T-helper 1 cell (primary cell): ENCODE data around the gene CADPS.

Source experiments
- DNase-seq, 5 donors: peaks; one replicate each; pipeline ENCODE4 v3.0.0-alpha.2; 2012 to 2020

Gene CADPS

DNA sequence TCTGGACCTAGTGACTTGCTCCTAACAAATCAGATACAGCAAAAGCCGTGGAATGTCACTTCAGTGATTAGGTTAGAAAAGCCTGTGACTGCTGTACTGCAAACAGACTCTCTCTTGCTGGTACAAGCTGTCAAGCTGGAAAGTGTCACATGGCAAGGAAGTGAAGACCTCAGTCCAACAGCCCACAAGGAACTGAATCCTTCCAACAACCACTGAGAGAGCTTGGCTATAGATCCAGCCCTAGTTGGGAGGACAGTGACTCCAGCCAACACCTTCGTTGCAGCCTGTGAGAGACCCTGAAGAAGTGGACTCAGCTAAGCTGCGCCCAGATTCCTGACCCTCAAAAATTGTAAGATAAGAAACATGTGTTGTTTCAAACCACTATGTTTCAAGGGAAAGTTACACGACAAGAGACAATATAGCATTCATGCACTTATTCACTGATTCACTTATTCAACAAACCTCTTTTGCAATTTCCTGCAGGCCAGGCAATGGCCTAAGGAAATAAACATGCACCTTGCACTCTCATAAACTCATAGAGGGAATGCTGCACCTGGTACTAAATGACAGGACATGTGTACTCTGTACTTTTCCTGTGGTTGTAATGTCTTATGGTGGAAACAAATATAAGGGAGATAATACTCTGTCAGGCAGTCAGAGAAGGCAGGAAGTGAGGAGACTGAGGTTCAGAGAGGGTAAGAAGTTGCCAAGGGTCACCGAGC, 142.9 kb downstream of the CADPS start:
- DNase-seq = no peak

DNA sequence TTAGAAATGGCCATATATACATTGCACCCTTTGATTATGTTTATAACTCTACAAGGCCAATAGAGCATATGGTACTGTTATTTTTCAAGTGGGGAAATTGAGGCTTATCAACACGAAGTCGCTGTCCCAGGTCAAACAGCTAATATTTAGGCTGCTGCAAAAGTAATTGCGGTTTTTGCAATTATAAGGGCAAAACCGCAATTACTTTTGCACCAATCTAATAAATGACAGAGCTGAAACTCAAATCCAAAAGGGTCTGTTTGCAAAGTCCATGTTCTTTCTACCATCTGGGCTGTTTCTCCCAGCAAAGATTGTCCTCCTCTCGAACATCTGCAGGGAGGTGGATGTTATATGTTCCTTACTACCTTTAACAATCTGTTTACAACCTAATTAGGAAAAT, 147.2 kb downstream of the CADPS start:
- no peak for DNase-seq

DNA sequence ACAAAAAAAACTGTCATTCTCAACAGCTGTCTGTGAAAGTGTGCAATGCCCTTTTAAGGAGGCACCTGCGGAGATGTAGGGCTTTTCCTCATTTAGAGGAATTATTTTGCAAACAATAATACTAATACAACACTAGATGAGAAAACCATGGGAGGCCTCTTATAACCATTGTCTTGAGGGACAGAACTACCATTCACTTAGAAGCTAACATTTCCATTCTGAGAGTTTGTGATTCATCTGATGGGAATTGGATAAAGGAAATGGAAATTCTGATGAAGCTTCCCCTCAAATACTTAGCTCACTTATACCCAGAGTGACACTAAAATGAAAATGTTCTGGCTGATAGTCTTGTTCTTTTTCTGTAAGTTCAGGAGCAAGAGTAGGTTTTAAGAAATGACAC, 147.7 kb downstream of the CADPS start:
- DNase-seq = no peak

DNA sequence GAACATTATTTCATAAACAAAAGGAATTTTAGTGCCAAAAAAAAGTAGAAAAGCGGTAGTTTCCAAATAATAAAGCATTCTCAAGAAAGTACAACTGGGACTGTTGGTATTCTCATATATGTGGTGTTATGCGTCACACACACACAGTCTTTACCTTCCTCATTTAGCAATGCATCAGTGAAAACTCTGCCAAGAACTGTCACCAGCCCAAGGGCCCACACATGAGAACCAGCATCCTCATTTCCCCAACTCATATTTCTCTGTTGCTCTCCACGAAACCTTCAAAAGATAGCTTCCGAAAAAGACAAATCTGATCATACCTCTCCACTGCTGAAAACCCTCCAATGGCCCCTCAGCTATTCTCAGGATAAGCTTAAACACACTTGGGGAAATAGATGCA, 150.7 kb downstream of the CADPS start:
- DNase-seq = no peak

DNA sequence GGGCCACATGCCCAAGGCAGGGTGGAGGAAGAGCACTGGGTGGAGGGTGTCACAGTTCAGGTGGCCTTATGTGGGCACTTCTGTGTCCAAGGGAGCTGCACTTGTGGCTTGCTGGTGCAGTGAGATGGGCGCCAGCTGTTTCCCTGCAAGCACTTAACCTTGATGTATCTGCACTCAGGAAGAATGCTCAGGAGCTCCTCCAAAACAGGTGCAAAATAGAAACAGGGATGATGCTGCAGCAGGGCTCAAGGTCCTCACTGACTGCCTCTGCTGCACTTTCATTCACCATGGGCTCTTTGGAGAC, 151.3 kb downstream of the CADPS start:
- no peak for DNase-seq

DNA sequence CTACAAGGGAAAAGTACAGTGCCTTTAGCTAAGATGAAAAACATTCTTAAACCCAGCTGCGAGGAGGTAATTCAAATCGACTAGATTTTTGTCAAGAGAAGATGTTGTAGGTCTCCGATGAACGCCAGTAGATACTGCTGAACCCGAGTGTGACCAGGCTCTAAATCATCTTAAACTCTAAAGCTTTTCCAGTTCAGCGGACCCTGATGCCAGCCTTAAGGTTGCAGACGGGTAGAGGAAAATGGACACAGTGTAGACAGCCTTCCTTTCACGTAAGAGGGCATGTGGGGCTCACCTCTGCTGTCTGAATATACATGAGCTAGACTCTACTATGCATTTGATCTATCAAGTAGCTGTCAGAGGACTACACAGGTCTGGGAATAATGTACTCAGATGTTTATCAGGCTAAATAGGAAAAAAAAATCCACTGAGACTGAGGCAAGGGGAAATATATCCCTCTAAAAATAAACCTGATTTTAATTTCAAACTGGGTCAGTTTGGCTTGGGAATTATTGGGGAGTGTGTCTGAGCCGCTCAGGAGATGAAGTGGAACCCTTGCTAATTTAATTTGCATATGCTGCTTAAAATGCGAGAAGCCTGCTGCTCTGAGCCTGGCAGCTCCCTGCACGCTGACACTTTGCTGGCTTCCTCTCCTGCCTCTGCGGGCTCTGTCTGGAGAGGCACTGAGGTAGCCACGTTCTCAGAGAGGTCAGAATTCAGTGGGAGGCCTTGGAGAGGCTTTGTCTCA, 151.9 kb downstream of the CADPS start:
- no peak for DNase-seq

DNA sequence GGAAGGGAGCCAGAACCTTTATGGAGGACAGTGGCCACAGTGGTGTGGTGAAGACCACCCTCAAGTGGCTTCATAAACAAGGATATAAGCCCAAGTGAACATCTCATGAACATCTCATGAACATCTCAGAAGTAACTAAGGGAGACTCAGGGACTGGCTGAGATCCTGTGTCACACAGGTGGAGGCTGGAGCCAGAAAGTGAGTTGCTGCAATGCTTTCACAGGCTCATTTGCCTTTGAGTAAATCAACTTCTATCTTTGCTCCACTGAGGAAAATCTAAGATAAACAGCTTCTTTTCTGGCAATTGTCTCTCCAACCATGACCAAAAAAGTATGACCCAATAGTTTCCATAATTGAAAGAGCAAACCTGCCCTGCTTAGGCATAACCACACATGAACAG, 152.9 kb downstream of the CADPS start:
- DNase-seq = no peak

DNA sequence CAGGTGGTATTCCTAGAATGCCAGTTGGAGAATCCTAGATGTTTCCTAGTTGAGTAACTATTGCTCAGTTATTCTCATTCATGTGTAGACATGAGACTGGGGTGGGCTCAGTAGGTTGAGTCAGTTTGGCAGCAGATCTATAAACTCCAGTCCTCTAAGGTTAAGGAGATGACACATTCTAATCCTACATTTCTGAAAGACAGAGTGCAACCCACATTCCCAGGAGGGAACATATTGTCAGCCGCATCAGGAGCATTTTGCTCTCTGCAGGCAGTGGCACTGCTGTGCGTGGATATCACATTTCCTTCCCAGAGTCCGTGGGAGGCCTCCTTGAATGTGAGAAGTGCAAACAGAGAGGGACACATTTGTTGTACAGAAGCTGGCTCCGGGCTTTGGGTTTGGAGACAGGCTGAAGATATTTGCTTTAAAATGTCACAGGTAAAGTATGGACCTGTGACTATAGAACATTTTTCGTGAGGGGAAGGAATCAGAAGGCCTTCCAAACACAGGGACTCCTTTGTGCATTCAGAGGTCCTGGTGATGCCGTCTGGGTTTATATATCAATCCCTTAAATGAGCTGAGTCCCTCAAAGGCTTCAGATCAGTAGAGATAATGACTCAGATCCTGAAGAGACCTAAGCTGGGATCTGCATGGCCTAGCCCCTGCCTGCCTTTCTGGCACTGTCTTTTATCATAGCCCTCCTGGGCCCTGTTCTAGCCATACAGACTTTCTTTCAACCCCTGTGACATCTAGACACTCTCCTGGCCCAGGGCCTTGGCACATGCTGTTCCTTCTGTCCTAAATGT, 156.5 kb downstream of the CADPS start:
- no peak for DNase-seq

DNA sequence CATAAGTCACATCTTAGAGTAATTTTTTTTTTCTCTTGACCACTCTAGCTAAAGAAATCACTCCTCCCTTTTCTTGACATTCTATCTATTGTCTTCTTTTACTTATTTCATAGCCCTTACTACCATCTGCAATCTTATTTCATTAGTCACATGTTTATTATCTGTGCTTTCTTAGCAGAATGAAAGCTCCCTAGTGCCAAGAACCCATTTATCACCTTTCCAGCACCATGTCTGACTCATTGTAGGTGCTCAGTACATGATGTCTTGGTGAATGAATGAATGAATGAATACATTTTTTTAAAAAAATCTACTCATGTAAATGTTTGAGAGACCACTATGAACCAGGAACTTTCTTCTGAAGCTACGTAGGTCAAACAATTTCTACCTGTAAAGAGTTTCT, 157.2 kb downstream of the CADPS start:
- no peak for DNase-seq

DNA sequence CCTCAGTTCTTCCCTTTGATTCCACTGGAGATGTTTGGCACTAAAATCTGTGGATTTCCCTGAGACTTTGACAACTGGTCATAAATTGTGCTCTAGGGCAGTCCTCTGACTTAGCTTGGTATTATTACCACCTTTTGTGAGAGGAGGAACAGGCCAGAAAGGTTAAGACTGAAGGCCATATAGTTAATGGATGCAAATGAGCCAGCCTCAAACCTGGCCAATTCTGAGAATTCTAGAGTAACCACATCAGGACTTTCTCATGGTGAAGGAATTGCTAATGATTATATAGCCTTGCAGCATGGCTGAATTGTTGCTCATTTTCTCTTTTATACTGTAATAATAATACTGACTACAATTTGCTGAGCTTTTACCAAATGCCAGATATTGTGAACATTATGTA, 162.5 kb downstream of the CADPS start:
- DNase-seq = no peak

DNA sequence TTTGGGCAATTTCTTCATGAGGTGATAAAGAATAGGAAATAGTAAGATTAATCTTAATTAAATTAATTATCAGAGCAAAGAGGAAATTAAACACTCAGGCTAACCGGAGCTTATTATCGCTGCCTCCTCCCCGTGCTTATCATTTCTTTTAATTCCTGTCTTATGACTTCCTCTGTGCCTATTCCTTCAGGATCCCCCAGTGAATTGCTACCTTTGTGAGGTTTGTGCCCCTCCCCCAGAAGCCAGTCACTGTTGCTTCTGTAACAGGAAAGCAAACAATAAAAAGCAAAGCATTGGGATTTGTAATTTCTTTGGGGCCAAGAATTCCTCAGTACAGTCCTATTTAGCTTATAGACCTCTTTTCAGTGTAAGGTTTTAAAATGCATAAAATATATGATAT, 164.5 kb downstream of the CADPS start:
- DNase-seq = no peak

DNA sequence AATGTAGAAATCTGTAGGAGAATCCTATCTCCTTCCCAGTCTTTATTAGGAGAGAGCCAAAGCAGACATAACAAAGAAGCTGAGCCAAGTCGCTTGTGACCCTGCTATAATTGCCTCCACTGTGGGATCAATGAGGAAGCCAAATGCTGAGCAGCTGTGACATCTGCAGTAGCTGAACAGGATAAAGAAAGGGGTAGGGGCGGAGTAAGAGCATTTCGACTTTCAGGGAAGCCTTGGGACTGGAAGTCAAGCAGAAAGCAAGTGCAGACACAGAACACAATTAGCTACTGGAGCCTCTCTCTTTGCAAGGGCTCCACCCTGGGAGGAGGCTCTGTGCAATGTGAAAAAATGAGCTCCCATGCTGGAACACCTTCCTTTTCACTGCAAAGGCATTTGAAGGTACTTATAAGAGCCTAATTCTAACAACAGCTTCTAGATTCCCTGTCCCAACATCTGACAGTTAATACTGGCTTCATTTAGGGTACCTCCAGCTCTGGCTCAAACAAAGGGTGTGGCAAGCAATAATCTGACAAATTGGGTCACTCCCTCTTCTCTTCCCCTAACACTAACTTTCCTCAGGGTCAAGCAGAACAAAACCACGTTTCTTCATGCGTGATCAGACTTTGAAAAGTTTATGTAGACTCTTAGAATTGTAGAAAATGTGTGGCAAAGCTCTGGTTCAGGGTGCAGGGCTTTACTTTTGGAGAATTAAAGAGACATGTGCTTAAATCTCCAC, 166.4 kb downstream of the CADPS start:
- DNase-seq = no peak

DNA sequence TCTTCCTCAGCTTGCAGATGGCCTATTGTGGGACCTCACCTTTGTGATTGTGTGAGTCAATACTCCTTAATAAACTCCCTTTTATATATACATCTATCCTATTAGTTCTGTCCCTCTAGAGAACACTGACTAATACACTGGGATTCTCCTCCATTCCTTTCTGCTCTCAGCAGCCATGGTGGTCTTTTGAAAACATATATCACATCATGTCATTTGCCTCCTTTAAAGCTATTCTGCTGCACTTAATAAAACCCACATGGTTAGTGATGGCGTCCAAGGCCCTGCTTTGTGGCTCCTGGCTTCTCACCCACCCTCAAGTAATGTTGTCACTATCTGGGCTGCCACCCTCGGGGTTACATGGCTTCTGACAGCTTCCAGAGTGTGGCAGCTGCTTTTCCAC, 169.5 kb downstream of the CADPS start:
- DNase-seq = no peak

DNA sequence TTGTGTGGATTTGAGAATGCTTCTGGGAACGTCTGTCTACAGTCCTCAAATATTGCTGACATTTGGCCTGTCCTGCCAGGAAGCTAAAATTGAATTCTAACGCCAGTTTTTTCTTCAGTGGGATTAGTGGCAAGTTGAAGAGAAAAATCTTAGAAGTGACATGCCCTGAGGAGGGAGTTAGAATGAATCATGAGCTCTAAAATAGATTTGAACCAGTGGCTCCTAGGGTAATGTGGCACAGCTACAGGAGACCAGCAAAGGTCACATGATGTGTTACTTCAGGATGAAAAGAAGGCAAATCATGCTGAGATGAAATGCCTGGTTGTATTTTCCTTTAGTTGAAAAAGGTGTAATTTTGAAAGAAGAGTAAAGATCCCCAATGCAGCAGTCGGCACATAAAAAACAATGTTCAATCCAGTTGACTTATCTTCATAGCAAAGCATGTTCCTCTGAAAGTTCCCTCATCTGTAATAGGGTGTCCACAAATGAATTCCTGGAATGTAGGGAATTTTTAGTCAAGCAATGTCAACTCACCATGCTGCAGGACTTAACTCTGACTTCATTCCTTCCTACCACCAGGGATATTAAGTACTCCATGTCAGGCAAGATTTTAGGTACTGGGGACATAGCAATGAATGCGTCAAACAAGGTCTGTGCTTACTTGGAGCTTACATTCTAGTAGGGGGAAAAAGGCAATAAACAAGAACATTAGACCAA, 171.6 kb downstream of the CADPS start:
- no peak for DNase-seq

DNA sequence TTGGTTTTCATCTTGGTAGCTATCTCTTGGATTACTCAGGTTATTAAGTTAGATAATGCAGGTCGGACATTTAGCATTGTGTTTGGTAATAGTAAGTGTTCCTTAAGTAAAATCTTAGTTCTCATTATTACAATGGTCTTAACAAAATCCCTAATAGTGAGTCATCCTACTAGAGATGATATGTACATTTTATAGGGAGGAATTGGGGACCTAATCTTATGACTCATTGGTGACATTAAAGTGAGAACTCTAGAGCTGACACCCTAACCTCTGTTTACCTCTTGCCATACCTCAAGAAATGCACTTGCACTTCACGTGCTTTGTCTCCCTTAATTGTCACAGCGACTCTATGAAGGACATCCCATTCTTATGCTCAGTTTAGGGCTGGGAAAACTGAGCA, 174.9 kb downstream of the CADPS start:
- DNase-seq = no peak

DNA sequence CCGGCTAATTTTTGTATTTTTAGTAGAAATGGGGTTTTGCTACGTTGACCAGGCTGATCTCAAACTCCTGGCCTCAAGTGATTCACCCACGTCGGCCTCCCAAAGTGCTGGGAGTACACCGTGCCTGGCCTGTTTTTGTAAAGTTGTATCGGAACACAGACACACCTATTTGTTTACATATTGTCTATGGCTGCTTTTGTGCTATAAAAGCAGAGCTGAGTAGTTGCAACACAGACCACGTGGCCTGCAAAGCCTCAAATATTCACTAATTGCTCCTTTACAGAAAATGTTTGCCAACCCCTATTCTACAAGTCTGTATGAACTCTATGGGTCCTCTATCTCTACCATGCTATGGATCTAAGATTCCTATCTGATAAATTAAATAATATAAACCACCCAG, 175.5 kb downstream of the CADPS start:
- no peak for DNase-seq

DNA sequence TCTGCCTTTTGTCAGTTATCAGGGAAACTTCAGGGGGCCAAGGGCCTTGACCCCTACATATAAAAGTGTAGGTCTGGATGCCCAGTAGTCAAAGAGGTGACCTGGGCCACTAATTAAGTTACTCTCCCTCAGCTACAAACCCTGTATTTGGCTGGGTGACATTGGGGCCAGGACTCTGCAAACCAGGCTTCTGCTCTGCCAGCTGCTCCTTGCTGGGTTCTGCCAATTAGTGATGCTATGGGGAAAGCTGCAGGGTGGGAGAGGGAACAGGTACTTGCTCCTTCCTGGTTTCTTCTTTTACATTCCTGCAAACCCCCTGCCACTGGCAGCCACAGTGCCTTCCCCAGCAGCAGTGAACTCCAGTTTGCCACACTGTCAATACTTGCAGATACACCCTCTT, 179.2 kb downstream of the CADPS start:
- DNase-seq = no peak

DNA sequence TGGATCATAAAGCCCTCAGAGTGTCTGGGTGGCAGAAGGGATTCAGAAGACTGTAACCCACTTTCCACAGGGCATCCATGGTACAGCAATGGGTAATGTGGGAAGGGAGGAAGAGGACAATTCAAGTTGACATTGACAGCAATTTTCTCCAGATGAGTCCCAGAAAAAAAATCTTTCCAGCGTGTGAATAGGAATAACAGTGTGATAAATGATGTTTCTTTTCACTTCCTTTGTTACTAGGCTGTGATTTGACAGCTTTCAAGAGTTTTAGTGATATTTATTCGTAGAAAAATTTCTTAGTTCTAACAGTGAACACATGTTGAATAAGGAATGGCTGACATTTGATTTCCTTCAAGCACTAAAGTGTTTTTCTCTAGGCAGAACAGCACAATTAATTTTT, 186.4 kb downstream of the CADPS start:
- no peak for DNase-seq

DNA sequence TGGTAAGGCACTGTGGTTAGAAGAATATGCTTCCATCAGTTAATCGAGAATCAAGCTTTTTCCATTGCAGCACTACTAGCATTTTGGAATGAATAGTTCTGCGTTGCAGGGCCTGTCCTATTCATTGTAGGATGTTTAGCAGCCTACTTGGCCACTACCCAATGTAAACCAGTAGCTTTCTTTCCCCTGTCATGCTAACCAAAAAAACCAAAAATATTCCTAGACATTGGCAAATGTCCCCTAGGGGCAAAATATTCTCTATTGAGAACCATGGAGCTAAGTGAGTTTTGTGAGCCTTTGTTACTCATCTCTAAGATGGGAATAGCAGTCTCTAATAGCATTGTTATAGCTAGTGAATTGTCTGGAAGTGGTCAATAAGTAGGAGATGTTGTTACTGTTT, 187.2 kb downstream of the CADPS start:
- DNase-seq = no peak

DNA sequence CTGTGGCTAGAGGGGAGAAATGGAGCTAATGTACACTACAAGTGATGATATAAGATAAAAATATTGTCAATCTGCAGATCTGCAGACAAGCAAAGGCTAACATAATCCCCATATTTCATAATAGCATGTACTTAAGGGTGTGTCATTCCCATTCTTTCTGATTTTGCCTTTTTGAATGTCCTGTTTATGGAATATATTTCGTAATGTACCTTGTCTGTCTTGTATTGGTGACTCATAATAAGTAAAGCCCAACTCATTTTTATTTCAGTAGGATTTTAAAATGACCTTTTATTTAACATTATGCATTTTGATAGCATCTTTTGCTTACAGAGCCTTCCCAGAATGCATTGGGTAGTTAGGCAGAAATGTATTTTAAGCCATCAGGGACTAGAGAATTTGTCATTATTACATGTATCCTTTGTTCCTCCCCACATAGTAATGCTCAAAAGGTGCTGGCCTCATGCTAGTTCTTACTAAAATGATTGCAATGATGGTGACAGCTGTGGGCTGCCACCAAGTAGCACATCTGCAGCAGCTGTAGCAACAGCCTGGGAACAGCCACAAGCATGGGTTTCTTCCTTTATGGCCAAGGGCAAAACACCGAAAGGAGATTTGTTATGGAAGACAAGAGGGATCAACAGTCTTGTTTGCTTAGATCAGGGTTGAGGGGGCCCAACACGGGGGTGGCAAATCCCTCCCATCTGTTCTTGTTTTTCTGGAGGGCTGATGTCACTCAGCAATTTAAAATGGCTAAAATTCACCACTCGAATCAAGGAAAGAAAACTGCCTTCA, 188.5 kb downstream of the CADPS start:
- DNase-seq = no peak

DNA sequence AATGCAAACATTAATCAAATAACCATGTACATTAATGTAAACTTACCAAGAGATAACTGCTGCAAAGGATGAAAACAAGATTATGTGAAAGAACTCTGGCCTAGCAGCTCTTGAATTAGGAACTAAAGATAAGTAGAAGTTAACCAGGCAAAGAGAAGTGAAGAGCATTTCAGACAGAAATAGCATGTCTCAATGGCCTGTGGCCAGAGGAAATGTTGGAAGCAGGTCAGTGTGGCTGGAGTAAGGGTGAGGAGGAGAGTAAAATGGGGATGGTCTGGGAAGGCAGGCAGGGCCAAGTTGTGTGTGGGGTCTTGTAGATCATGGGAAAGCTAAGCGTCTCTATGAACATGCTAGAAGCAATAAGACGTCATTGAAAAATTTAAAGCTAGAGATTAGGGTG, 192.4 kb downstream of the CADPS start:
- no peak for DNase-seq

DNA sequence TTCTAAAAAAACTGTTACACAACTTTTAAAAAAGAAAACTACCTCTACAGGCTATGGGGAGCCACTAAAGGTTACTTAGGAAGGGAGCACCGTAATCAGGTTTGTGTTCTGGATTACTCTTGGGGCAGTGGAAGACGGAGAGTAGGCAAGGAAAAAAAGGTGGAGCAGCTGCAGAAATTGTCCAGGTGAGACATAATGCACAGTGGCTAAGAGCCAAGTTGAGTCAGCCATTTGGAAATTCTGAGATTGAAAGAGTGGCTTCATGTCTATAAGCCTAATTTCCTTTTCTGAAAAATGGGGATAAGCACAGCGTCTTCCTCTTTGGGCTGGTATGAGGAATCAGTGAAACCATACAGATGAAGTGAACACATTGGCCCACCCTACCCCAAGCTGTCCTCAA, 195.2 kb downstream of the CADPS start:
- DNase-seq = no peak
